HepG2 (cell line): ENCODE results near the gene CLIP2. TPM values are rescaled to one million over a fixed set of nuclear protein-coding genes. Genes with fewer than 3 reads are reported as not detected.

Experiments used
- ATAC-seq: fragments of 200-7000 bp; cut with Tn5 transposase; 3 replicates; pipeline ENCODE4 v1.9.1; 2020; ENCODE audit warnings: mild to moderate bottlenecking, moderate library complexity
- BruUV-seq: library from RNA; stranded (reverse); fragments of 400-500 nt; replicated peaks from 2 replicates; lab custom pipeline; 2021; lab: Mats Ljungman, UMichigan
- CTCF ChIA-PET: fragments of 300-600 bp; formaldehyde crosslinking; extraction: SDS; loops from one replicate; lab custom pipeline; 2021; ENCODE audit warnings: low total read pairs, inconsistent platforms, low intra/inter-chr PET ratio; lab: Yijun Ruan, JAX
- POLR2A ChIA-PET: fragments of 350-600 bp; sonication (Branson Sonifier 250); formaldehyde crosslinking; loops from one replicate; lab custom pipeline; 2020; ENCODE audit warnings: antibody characterized with exemption, inconsistent platforms; lab: Yijun Ruan, JAX
- DNase-seq: peaks from one replicate; pipeline ENCODE4 v3.0.0-alpha.2; 2015; ENCODE audit warnings: low spot score
- FAIRE-seq: peaks from 3 replicates; lab custom pipeline; 2011; peaks lifted over from hg19 to GRCh38; lab: Jason Lieb, UNC
- H2AFZ ChIP-seq: one replicate; pipeline ENCODE4 v1.6.1; 2011; ENCODE audit warnings: low read length, inconsistent platforms
- H3K27ac ChIP-seq: fragments of 300-600 bp; 3 replicates; pipeline ENCODE4 v1.8.0; 2011; ENCODE audit warnings: mixed run types, mild to moderate bottlenecking, mixed read lengths, low read length, inconsistent platforms; ENCODE audit not compliant: insufficient read depth; ENCODE audit errors: extremely low read length
- H3K27me3 ChIP-seq, 2 experiments: fragments of 200-600 bp in 1 of 2; 2 replicates in 1 of 2; 3 replicates in 1 of 2; pipeline versions ENCODE4 v1.6.0 to v1.8.0; 2011; ENCODE audit warnings: low read length in 2 of 2, mild to moderate bottlenecking in 2 of 2, moderate library complexity in 2 of 2, inconsistent platforms in 1 of 2; ENCODE audit not compliant: insufficient read depth in 2 of 2, control insufficient read depth in 1 of 2
- H3K36me3 ChIP-seq, 2 experiments: fragments of 200-600 bp in 1 of 2; replicated peaks in 1 of 2; 2 replicates in 1 of 2; 3 replicates in 1 of 2; pipeline versions ENCODE4 v1.5.1 to v1.8.0; 2011; ENCODE audit warnings: low read length in 2 of 2, inconsistent platforms in 1 of 2; ENCODE audit not compliant: insufficient read depth in 2 of 2, control insufficient read depth in 1 of 2
- H3K4me1 ChIP-seq: 2 replicates; pipeline ENCODE4 v1.5.1; 2012; ENCODE audit warnings: low read length, inconsistent platforms; ENCODE audit not compliant: insufficient read depth
- H3K4me2 ChIP-seq: 2 replicates; pipeline ENCODE4 v1.6.0; 2011; ENCODE audit warnings: low read depth, low read length, inconsistent platforms
- H3K4me3 ChIP-seq, 3 experiments: fragments of 200-600 bp in 1 of 3; sonication (generic), shearing (Covaris generic) in 1 of 3; replicated peaks in 1 of 3; 2 replicates each; pipeline ENCODE4 v1.5.1; 2011 to 2016; ENCODE audit warnings: low read length in 3 of 3, inconsistent platforms in 2 of 3, low read depth in 2 of 3, mild to moderate bottlenecking in 2 of 3, control low read depth in 1 of 3, mixed read lengths in 1 of 3; ENCODE audit not compliant: insufficient read depth in 1 of 3
- H3K79me2 ChIP-seq: one replicate; pipeline ENCODE4 v1.6.1; 2011; ENCODE audit warnings: low read length, inconsistent platforms; ENCODE audit not compliant: insufficient read depth
- H3K9ac ChIP-seq: 2 replicates; pipeline ENCODE4 v1.6.0; 2011; ENCODE audit warnings: mild to moderate bottlenecking, low read depth, low read length, inconsistent platforms; ENCODE audit not compliant: insufficient read depth
- H3K9me3 ChIP-seq: 2 replicates; pipeline ENCODE4 v1.5.1; 2012; ENCODE audit warnings: mild to moderate bottlenecking, low read length
- H4K20me1 ChIP-seq: 2 replicates; pipeline ENCODE4 v1.6.0; 2011; ENCODE audit warnings: inconsistent platforms, mild to moderate bottlenecking, low read length, moderate library complexity; ENCODE audit not compliant: insufficient read depth
- ARNT2 ChIP-seq: sonication (generic); formaldehyde crosslinking; IDR thresholded peaks from 2 replicates; pipeline ENCODE4 v1.8.0; 2022; ENCODE audit warnings: mild to moderate bottlenecking, low read depth, missing genetic modification reagents, moderate library complexity
- DNMT3B ChIP-seq: conservative IDR thresholded peaks from 2 replicates; pipeline ENCODE4 v1.6.1; 2016; ENCODE audit warnings: missing biosample characterization, control low read depth
- E2F5 ChIP-seq: sonication (generic); formaldehyde crosslinking; conservative IDR thresholded peaks from 2 replicates; pipeline ENCODE4 v1.4.0; 2020; ENCODE audit warnings: missing genetic modification reagents
- HNRNPK ChIP-seq: fragments of 200-400 bp; formaldehyde crosslinking; IDR thresholded peaks from 2 replicates; pipeline ENCODE4 v1.6.1; 2018; ENCODE audit warnings: low read length, low read depth, moderate library complexity, mild to moderate bottlenecking; ENCODE audit not compliant: poor library complexity, severe bottlenecking
- PCBP2 ChIP-seq: fragments of 200-400 bp; formaldehyde crosslinking; optimal IDR thresholded peaks from 2 replicates; pipeline ENCODE3; 2018; ENCODE audit warnings: low read length, low read depth; ENCODE audit not compliant: poor library complexity, severe bottlenecking
- ZNF451 ChIP-seq: sonication (generic); formaldehyde crosslinking; IDR thresholded peaks from 2 replicates; pipeline ENCODE4 v1.5.0; 2020; ENCODE audit warnings: mild to moderate bottlenecking, missing genetic modification reagents
- ZNF652 ChIP-seq: IDR thresholded peaks from 2 replicates; pipeline ENCODE4 v1.6.1; 2016; ENCODE audit warnings: low read depth, borderline replicate concordance
- WGBS: methylation state at CpG from one replicate; pipeline ENCODE4 v1.1.6; 2017; ENCODE audit warnings: low lambda C conversion rate; 5-methylcytosine and 5-hydroxymethylcytosine counted together
- in situ Hi-C: cut with HindIII; loops from 2 replicates; pipeline ENCODE4 v1.10.0; 2017; ENCODE audit warnings: low pct_unique_long_range_greater_than_20kb; ENCODE audit not compliant: extremely low pct_ligation_motif_present
- intact Hi-C: fragments of 100-400 bp; cut with micrococcal nuclease; formaldehyde crosslinking; loops from one replicate; pipeline ENCODE4 v1.10.0; 2022; ENCODE audit not compliant: unreplicated experiment
- polyA plus RNA-seq, 8 experiments: library from polyadenylated mRNA; depleted of rRNA in 3 of 8; stranded (reverse) in 7 of 8; unstranded in 1 of 8; fragments of >200 nt; fragmentation: Illumina TruSeq in 4 of 8; extraction: Trizol in 4 of 8; gene quantifications; 2 replicates each; pipeline versions ENCODE4 v1.2.1 to v1.2.3, GENCODE V29; 2011 to 2016; ENCODE audit warnings: low read depth in 4 of 8, missing spikeins in 1 of 8, mixed read lengths in 1 of 8; ENCODE audit not compliant: insufficient read depth in 1 of 8
- total RNA-seq, 5 experiments: library from RNA; depleted of rRNA; stranded (reverse); fragments of >200 nt; fragmentation: Illumina TruSeq; extraction: Trizol; gene quantifications; 2 replicates each; pipeline ENCODE4 v1.2.3, GENCODE V29; 2016; ENCODE audit warnings: low read depth in 1 of 5

Gene CLIP2
- total and polyA plus RNA-seq, 2 of the 13 experiments (the other 11 are each of a cell fraction or from before 2014, with no cell fraction given): 6.5 to 17.4 TPM

GRCh38 chr7:74371381-74372341 lies 82.5 kb downstream of the CLIP2 start:
- H3K27me3 ChIP-seq: no peaks in the 10 kb centered on the region
- FAIRE-seq (no peak), DNase-seq (no peak), ATAC-seq (no peak)
- intact Hi-C loops (no loop called here), in situ Hi-C loops (no loop called here)
- ChIA-PET POLR2A (no interaction called here), CTCF (no interaction called here)
- WGBS: 86% methylated on average over 13 of the region's 13 CpGs
- no peak overlapping the region for H3K9ac ChIP-seq
- peaks cover 4 to 12% of the 10 kb centered on the region in 2 experiments; a peak in 3 of 5 replicates for H3K36me3 ChIP-seq
- no peak overlapping the region for H3K27ac ChIP-seq
- BruUV-seq: no TSS peak
- H3K4me3 ChIP-seq: no peak overlapping the region
- no peaks in the 10 kb centered on the region for H4K20me1 ChIP-seq
- TF ChIP-seq E2F5 (no peak), ZNF451 (no peak), PCBP2 (peak; percentile 66), ZNF652 (CRISPR knock-in tag) (peak; percentile 83), HNRNPK (peak; percentile 54), ARNT2 (CRISPR knock-in tag) (no peak), DNMT3B (CRISPR knock-in tag) (no peak)
- no peaks in the 10 kb centered on the region for H3K79me2 ChIP-seq
- H2AFZ ChIP-seq: no peak overlapping the region
- H3K4me2 ChIP-seq: no peak overlapping the region
- no peaks in the 10 kb centered on the region for H3K9me3 ChIP-seq
- no peaks in the 10 kb centered on the region for H3K4me1 ChIP-seq
